Skeletal muscle satellite cell (primary cell): Measurements from ENCODE around the gene AUTS2.

ENCODE experiments used
- H3K27me3 ChIP-seq: 2 replicates; pipeline ENCODE4 v1.7.0; 2013; ENCODE audit warnings: low read length; ENCODE audit not compliant: control insufficient read depth, insufficient read depth
- H3K36me3 ChIP-seq: 2 replicates; pipeline ENCODE4 v1.7.0; 2013; ENCODE audit warnings: mild to moderate bottlenecking, control low read depth, low read length; ENCODE audit not compliant: insufficient read depth
- H3K4me1 ChIP-seq: 2 replicates; pipeline ENCODE4 v1.7.0; 2013; ENCODE audit warnings: low read length; ENCODE audit not compliant: control insufficient read depth, insufficient read depth
- H3K4me2 ChIP-seq: 2 replicates; pipeline ENCODE4 v1.7.0; 2013; ENCODE audit warnings: mild to moderate bottlenecking, low read length
- H3K4me3 ChIP-seq: 2 replicates; pipeline ENCODE4 v1.7.0; 2013; ENCODE audit warnings: low read length
- H3K9ac ChIP-seq: 2 replicates; pipeline ENCODE4 v1.7.0; 2013; ENCODE audit warnings: mild to moderate bottlenecking, low read depth, low read length, moderate library complexity
- H3K9me3 ChIP-seq: replicated peaks from 2 replicates; pipeline ENCODE4 v1.7.0; 2013; ENCODE audit warnings: mild to moderate bottlenecking, control low read depth, low read length

The AUTS2 gene

GRCh38 chr7:69896121-69896520, 297.8 kb downstream of the AUTS2 start:
- Histone ChIP-seq H3K9ac (no peak overlapping the region), H3K9me3 (no peaks in the 10 kb centered on the region), H3K4me3 (no peak overlapping the region), H3K36me3 (no peaks in the 10 kb centered on the region), H3K4me2 (no peak overlapping the region), H3K27me3 (no peaks in the 10 kb centered on the region), H3K4me1 (no peaks in the 10 kb centered on the region)

- H3K9ac ChIP-seq, result no peak overlapping the region
- no peaks in the 10 kb centered on the region for H3K9me3 ChIP-seq
- H3K4me3 ChIP-seq, result no peak overlapping the region
- no peaks in the 10 kb centered on the region for H3K36me3 ChIP-seq
- no peaks in the 10 kb centered on the region for H3K4me1 ChIP-seq
- H3K4me2 ChIP-seq, result no peak overlapping the region
- H3K27me3 ChIP-seq, result no peaks in the 10 kb centered on the region
These were observed 299.9 kb downstream of the AUTS2 start for GRCh38 chr7:69898189-69898588.

- Histone ChIP-seq H3K9ac (no peak overlapping the region), H3K9me3 (no peaks in the 10 kb centered on the region), H3K4me2 (no peak overlapping the region), H3K36me3 (no peaks in the 10 kb centered on the region), H3K4me3 (no peak overlapping the region), H3K27me3 (no peaks in the 10 kb centered on the region), H3K4me1 (no peaks in the 10 kb centered on the region)
These were observed 305.1 kb downstream of the AUTS2 start for GRCh38 chr7:69903410-69903809.

- Histone ChIP-seq H3K9me3 (peaks cover 1% of the 10 kb centered on the region), H3K36me3 (no peaks in the 10 kb centered on the region), H3K4me2 (no peak overlapping the region), H3K4me3 (no peak overlapping the region), H3K4me1 (no peaks in the 10 kb centered on the region), H3K9ac (no peak overlapping the region), H3K27me3 (no peaks in the 10 kb centered on the region)
These were observed 308.2 kb downstream of the AUTS2 start for GRCh38 chr7:69906283-69906995.

- Histone ChIP-seq H3K9ac (no peak overlapping the region), H3K4me1 (peaks cover 5% of the 10 kb centered on the region)
These were observed 309.4 kb downstream of the AUTS2 start for GRCh38 chr7:69907720-69908119.

GRCh38 chr7:69908454-69908853, 310.2 kb downstream of the AUTS2 start:
- Histone ChIP-seq H3K4me2 (no peak overlapping the region), H3K27me3 (no peaks in the 10 kb centered on the region), H3K4me3 (no peak overlapping the region), H3K9ac (no peak overlapping the region), H3K9me3 (peaks cover 2% of the 10 kb centered on the region), H3K4me1 (peaks cover 9% of the 10 kb centered on the region), H3K36me3 (no peaks in the 10 kb centered on the region)

More at GRCh38 chr7:69907720-69908119, 309.4 kb downstream of the AUTS2 start:
- Histone ChIP-seq H3K27me3 (no peaks in the 10 kb centered on the region), H3K9me3 (peaks cover 2% of the 10 kb centered on the region), H3K4me2 (no peak overlapping the region), H3K4me3 (no peak overlapping the region), H3K36me3 (no peaks in the 10 kb centered on the region)

- Histone ChIP-seq H3K9ac (no peak overlapping the region), H3K27me3 (no peaks in the 10 kb centered on the region), H3K9me3 (peaks cover 2% of the 10 kb centered on the region), H3K36me3 (no peaks in the 10 kb centered on the region), H3K4me3 (no peak overlapping the region), H3K4me1 (peaks cover 9% of the 10 kb centered on the region), H3K4me2 (no peak overlapping the region)
These were observed 311.9 kb downstream of the AUTS2 start for GRCh38 chr7:69910150-69910549.

GRCh38 chr7:69911337-69911736, 313.1 kb downstream of the AUTS2 start:
- no peaks in the 10 kb centered on the region for H3K36me3 ChIP-seq
- H3K4me2 ChIP-seq, result no peak overlapping the region
- peaks cover 9% of the 10 kb centered on the region for H3K4me1 ChIP-seq
- H3K4me3 ChIP-seq, result no peak overlapping the region
- H3K9ac ChIP-seq, result no peak overlapping the region
- H3K9me3 ChIP-seq, result peaks cover 2% of the 10 kb centered on the region
- H3K27me3 ChIP-seq, result no peaks in the 10 kb centered on the region

- Histone ChIP-seq H3K36me3 (no peaks in the 10 kb centered on the region), H3K27me3 (no peaks in the 10 kb centered on the region), H3K4me1 (peaks cover 9% of the 10 kb centered on the region), H3K9ac (no peak overlapping the region), H3K4me3 (no peak overlapping the region), H3K4me2 (no peak overlapping the region), H3K9me3 (peaks cover 2% of the 10 kb centered on the region)
These were observed 313.9 kb downstream of the AUTS2 start for GRCh38 chr7:69912141-69912540.

GRCh38 chr7:69912846-69913245, 314.6 kb downstream of the AUTS2 start:
- Histone ChIP-seq H3K4me2 (no peak overlapping the region), H3K4me1 (peaks cover 9% of the 10 kb centered on the region), H3K27me3 (no peaks in the 10 kb centered on the region), H3K4me3 (no peak overlapping the region), H3K9ac (no peak overlapping the region), H3K9me3 (peaks cover 2% of the 10 kb centered on the region), H3K36me3 (no peaks in the 10 kb centered on the region)

- Histone ChIP-seq H3K4me3 (no peak overlapping the region), H3K4me1 (no peaks in the 10 kb centered on the region), H3K36me3 (no peaks in the 10 kb centered on the region), H3K4me2 (no peak overlapping the region), H3K9ac (no peak overlapping the region), H3K27me3 (no peaks in the 10 kb centered on the region), H3K9me3 (no peaks in the 10 kb centered on the region)
These were observed 321.3 kb downstream of the AUTS2 start for GRCh38 chr7:69919426-69920111.

- H3K9me3 ChIP-seq, result no peaks in the 10 kb centered on the region
These were observed 322.5 kb downstream of the AUTS2 start for GRCh38 chr7:69920797-69921196.

More at GRCh38 chr7:69920797-69921196, 322.5 kb downstream of the AUTS2 start:
- no peak overlapping the region for H3K4me3 ChIP-seq
- H3K4me1 ChIP-seq, result no peaks in the 10 kb centered on the region
- H3K9ac ChIP-seq, result no peak overlapping the region
- no peaks in the 10 kb centered on the region for H3K27me3 ChIP-seq
- H3K4me2 ChIP-seq, result no peak overlapping the region
- no peaks in the 10 kb centered on the region for H3K36me3 ChIP-seq
